ENCODE results near the gene KIF27.
"Not testable (repeated sequence)": the region's sequence is repeated elsewhere in the genome, so short reads cannot be mapped to it uniquely, and the experiment has no call there.

The KIF27 gene

GRCh38 chr9:83956436-83957247 lies 35.4 kb upstream of the KIF27 start:
- Histone ChIP-seq H3K4me1 (ENCODE audit: control insufficient read depth in 1 of 2, insufficient read depth in 1 of 2, low read depth in 1 of 2, low read length in 1 of 2) (peaks cover 19 to 23% of the 10 kb centered on the region in 2 experiments), H3K36me3 (no peaks in the 10 kb centered on the region), H3K27me3 (no peaks in the 10 kb centered on the region), H3K9me3 (no peaks in the 10 kb centered on the region), H3K4me3 (ENCODE audit: low read depth in 1 of 2, low read length in 1 of 2) (peak overlapping the region; percentile 79 to 96), H3K27ac (peak overlapping the region; percentile 87)
- TF ChIP-seq, protein P1, sequence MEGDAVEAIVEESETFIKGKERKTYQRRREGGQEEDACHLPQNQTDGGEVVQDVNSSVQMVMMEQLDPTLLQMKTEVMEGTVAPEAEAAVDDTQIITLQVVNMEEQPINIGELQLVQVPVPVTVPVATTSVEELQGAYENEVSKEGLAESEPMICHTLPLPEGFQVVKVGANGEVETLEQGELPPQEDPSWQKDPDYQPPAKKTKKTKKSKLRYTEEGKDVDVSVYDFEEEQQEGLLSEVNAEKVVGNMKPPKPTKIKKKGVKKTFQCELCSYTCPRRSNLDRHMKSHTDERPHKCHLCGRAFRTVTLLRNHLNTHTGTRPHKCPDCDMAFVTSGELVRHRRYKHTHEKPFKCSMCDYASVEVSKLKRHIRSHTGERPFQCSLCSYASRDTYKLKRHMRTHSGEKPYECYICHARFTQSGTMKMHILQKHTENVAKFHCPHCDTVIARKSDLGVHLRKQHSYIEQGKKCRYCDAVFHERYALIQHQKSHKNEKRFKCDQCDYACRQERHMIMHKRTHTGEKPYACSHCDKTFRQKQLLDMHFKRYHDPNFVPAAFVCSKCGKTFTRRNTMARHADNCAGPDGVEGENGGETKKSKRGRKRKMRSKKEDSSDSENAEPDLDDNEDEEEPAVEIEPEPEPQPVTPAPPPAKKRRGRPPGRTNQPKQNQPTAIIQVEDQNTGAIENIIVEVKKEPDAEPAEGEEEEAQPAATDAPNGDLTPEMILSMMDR (IDR thresholded peaks at IDR 0.05), result peak; percentile 19

- H3K4me3 ChIP-seq (ENCODE audit: low read depth in 1 of 2, low read length in 1 of 2), result peak overlapping the region; percentile 79 to 96
- no peaks in the 10 kb centered on the region for H3K27me3 ChIP-seq
- peak overlapping the region; percentile 87 for H3K27ac ChIP-seq
- H3K4me1 ChIP-seq (ENCODE audit: control insufficient read depth in 1 of 2, insufficient read depth in 1 of 2, low read depth in 1 of 2, low read length in 1 of 2), result peaks cover 19 to 21% of the 10 kb centered on the region in 2 experiments
- no peaks in the 10 kb centered on the region for H3K9me3 ChIP-seq
- TF ChIP-seq, protein P1 (IDR thresholded peaks at IDR 0.05), result no peak
- no peaks in the 10 kb centered on the region for H3K36me3 ChIP-seq
These were observed 34.8 kb upstream of the KIF27 start for GRCh38 chr9:83956086-83956435.

GRCh38 chr9:83948096-83948495 lies 26.9 kb upstream of the KIF27 start:
- peaks cover 22% of the 10 kb centered on the region for H3K36me3 ChIP-seq
- H3K4me1 ChIP-seq (ENCODE audit: control insufficient read depth in 1 of 2, insufficient read depth in 1 of 2, low read depth in 1 of 2, low read length in 1 of 2); H3K9me3 ChIP-seq; H3K4me3 ChIP-seq (ENCODE audit: low read depth in 1 of 2, low read length in 1 of 2); H3K27me3 ChIP-seq; H3K27ac ChIP-seq: not testable (repeated sequence)

DNA sequence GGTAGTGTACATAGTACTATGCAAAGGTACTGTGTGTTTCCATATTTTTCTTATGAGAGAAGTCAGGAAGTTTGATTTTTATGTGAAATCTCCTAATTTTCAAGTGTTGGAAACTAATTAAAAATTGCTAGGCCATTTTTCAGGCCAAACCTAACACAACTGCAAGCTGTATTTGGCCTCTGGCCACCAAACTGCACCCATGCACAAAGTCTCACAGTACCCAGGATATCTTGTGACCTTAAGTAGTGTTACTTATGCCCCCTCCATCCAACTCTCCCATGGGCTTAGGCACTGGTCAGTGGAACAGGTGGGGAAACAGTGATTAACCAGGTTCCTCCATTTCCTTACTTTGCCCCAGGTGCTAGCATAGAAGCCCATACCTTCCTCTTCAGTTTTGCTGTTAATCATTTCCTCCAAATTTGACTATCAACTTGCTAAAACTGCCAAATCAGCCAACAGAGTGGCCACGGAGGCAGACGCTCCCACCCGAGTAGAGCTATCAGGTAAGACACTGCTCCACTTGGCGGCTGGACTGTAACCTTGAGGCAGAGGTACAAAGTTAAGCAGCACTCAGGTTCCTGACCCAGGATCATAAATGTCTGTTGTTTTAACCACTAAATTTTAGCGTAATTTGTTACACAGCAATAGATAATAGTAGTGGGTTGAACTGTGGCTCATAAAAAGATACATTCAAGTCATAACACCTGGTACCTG lies 19.5 kb upstream of the KIF27 start:
- peaks cover 18% of the 10 kb centered on the region for H3K36me3 ChIP-seq
- H3K4me1 ChIP-seq (ENCODE audit: control insufficient read depth in 1 of 2, insufficient read depth in 1 of 2, low read depth in 1 of 2, low read length in 1 of 2), result peaks cover 21 to 22% of the 10 kb centered on the region in 2 experiments
- no peak overlapping the region for H3K27ac ChIP-seq
- no peak overlapping the region for H3K4me3 ChIP-seq (ENCODE audit: low read depth in 1 of 2, low read length in 1 of 2)
- H3K9me3 ChIP-seq, result no peaks in the 10 kb centered on the region
- no peaks in the 10 kb centered on the region for H3K27me3 ChIP-seq
- TF ChIP-seq, protein P1 (IDR thresholded peaks at IDR 0.05), result no peak

- H3K27ac ChIP-seq, result peak overlapping the region; percentile 48
- peaks cover 3% of the 10 kb centered on the region for H3K36me3 ChIP-seq
- H3K27me3 ChIP-seq, result no peaks in the 10 kb centered on the region
- peaks cover 49% of the 10 kb centered on the region in 2 experiments for H3K4me1 ChIP-seq (ENCODE audit: control insufficient read depth in 1 of 2, insufficient read depth in 1 of 2, low read depth in 1 of 2, low read length in 1 of 2)
- TF ChIP-seq, protein P1 (IDR thresholded peaks at IDR 0.05), result peak; percentile 82
- no peak overlapping the region for H3K4me3 ChIP-seq (ENCODE audit: low read depth in 1 of 2, low read length in 1 of 2)
- H3K9me3 ChIP-seq, result no peaks in the 10 kb centered on the region
These were observed 16.7 kb upstream of the KIF27 start for GRCh38 chr9:83937861-83938455.

All from neutrophil (primary cell).